Activated naive CD4-positive, alpha-beta T cell treated with anti-CD3 and anti-CD28 coated beads, Interleukin-2, amount 50 U/mL, for 16 hours (primary cell): ENCODE results near the gene TIGD7.
"Not testable (repeated sequence)": the region's sequence is repeated elsewhere in the genome, so short reads cannot be mapped to it uniquely, and the experiment has no call there.

ENCODE experiments used
- DNase-seq: peaks from one replicate; pipeline ENCODE4 v3.0.0-alpha.2; 2020

The TIGD7 gene

GRCh38 chr16:3282103-3282729 is 23.0 kb downstream of the TIGD7 start:
- no peak for DNase-seq

- DNase-seq = no peak
These were observed 23.9 kb downstream of the TIGD7 start for GRCh38 chr16:3281222-3281820.

- no peak for DNase-seq
These were observed 28.6 kb downstream of the TIGD7 start for GRCh38 chr16:3276679-3277078.

DNA sequence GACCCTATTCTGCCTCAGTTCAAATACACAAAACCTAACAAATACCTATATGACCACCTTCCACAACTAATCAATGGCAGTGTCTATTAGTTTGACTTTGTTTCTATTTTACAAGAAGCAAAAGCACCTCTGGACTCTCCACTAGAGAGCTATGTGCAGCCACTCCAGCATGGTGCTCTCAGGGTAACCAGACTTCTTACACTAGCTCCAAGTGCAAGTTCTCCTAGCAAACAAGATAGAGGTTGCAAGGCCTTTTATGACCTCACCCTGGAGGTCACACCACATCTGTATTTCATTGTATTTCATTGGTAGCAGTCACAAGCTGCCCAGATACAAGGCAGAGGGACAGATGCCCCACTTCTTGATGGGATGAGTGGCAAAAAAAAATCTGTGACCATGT is 30.3 kb downstream of the TIGD7 start:
- DNase-seq = no peak

- no peak for DNase-seq
These were observed 30.7 kb downstream of the TIGD7 start for GRCh38 chr16:3274490-3274889.

DNA sequence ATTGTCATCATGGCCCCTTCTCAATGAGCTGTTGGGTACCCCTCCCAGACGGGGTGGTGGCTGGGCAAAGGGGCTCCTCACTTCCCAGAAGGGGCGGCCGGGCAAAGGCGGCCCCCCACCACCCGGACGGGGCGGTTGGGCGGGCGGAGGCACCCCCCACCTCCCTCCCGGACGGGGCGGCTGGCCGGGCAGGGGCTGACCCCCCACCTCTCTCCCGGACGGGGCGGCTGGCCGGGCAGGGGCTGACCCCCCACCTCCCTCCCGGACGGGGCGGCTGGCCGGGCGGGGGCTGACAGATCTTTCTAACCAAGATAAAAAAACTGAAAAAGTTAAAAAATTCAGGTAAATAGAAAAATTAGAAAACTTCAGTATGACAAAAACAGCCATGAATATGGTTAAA is 33.9 kb downstream of the TIGD7 start:
- DNase-seq = not testable (repeated sequence)

GRCh38 chr16:3270718-3271117 is 34.5 kb downstream of the TIGD7 start:
- DNase-seq = not testable (repeated sequence)

DNA sequence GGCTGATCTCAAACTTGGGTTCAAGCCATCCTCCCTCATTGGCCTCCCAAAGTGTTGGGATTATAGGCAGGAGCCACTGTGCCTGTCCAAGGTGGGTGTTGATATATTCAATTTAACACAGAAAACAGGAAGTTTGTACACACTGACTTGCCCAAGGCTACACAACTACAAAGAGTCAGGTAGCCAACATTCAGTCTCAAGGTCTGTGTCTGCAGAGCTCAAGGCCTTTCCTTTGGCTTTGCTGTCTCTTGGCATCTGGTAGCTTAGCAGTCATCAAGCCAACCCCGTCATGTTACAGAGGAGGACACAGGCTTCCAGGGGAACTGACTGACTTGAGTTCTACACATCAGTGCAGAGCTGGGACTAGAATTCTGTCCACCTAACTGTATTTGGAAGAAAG is 36.9 kb downstream of the TIGD7 start:
- no peak for DNase-seq

DNA sequence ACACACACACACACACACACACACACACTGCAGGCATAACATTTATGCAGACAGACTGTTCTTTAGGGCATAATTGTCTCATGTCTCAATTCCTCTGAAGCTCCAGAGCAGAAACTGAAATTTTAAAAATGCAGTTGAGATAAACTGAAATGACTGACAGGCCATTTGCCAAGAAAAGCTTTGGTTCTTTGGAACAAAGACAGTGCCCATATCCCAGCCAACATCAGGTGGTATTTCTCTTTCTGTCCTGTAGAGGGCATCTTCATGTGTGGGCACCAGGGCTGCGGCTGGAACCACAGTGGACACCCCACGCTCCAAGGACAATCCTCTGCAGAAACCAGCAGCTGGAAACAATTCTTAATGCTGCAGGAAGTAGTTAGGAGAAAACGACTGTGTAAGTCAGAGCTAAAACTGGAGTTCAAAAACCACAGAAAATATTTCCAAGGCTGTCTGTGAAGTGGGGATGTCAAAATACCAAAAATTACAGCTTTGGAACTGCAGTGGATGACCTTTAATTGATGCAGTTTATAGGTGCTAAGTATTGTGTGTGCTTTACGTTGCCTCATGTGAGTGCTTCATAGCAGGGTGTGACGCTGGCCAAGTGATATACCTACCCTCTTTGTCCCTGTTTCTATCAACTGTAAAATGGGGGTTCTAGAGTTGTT is 38.2 kb downstream of the TIGD7 start:
- no peak for DNase-seq

DNA sequence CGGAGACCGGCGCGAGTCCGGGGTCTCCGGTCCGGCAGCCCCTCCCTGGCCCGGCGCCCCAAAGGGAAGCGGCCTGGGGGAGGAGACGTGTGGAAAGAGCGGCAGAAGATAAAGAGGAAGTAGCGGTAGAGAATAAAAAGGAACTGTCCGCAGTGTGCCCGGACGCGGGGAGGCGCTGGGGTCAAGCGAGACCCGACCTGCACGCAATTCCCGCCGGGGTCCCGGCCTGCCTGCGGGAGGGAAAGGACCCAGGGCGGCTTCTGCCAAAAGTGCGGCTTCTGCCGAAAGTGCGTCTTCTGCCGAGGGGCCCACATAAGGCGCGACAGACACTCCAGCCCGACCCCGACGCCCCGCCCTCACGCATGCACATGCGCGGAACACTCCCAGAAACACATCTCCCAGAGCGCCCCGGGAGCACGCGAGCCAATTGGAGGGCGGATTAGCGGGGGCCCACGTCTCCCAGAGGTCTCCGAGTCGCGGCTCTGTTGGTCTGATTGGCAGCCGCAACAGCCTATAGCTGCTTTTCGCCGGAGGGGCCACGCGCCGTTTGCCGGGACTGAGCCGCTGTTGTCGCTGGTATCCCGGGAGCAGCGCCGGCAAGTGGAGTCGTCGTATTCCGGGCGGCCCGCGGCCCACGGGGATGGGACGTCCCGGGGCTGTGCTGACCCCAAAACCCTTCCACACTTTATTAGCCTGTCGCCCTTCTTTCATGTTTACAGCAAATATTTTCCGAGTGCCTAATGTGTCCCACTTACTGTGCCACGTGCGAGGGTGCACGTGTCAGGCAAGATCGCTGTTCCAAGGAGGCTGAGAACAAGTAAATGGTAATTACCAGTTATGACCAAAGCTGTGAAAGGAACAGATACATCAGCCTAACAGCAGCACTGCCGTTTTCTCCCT is 40.8 kb downstream of the TIGD7 start:
- DNase-seq = peak; percentile 99

GRCh38 chr16:3262517-3262916 is 42.7 kb downstream of the TIGD7 start:
- DNase-seq = no peak

- DNase-seq = no peak
These were observed 45.4 kb downstream of the TIGD7 start for GRCh38 chr16:3259836-3260235.

DNA sequence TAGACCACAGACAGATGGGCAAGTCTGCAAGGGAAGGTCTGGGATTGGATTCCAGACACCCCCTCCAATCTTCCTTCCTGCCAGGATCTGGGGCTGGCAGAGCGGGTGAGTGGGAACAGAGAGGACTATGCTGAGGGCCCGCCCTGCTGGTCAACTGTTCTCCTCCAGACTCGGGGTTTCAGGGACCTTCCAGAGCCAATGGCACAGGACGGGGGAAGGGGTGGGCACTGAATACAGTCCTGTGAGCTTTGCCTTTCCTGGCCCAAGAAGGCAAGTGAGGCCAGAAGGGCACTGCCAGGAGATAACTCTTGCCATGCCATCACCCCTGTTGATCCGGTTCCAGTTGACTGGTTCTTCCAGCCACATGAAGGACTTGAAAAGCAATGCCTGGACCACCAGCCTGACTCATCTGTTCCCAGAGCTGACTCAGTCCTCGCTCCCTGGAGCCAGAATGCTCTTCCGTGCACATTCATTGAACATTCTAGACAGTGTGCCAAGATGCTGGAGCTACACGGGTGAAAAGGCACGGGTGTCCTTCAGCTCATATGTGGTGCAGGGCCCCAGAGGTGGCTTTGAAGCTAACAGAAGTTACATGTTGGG is 48.3 kb downstream of the TIGD7 start:
- DNase-seq = no peak

DNA sequence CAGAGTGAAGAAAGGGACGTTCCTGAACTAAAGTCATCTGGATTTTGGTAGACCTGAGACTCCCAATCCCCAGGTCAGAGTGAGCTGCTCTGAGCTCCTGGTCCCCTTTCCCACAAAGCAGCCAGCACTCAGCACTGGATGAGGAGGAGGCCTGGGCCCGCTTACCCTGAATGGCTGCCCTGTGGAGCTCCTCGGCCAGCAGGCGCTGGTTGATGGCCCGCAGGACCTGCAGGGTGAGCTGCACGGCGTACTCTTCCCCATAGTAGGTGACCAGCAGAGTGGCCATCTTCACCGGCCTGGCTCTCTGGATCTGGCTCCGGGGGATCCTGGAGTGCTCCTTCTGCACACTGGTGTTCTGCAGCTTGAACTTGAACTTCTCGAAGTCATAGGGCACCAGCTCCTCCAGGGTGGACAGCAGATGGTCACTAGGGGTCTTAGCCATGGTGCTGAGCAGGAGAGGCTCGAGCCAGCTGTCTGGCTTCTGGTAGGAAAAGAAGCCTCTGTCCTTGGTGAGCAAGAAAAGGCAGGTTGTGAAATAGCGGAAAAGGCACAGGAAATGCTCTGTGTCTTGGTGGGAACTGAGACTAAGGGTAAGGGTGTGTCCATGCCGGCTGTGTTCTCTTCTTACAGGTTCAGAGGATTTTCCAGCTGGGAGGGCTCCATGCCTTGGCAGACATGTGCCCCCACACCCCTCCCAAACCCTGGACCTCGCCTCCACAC is 48.9 kb downstream of the TIGD7 start, which contains the start of gene MEFV:
Gene MEFV (minus strand): TSS at position 488 of the 720 bp plus-strand sequence. CDS start 46 bp downstream, at position 442.
- DNase-seq = no peak

GRCh38 chr16:3254309-3254708 is 50.9 kb downstream of the TIGD7 start:
- DNase-seq = no peak

DNA sequence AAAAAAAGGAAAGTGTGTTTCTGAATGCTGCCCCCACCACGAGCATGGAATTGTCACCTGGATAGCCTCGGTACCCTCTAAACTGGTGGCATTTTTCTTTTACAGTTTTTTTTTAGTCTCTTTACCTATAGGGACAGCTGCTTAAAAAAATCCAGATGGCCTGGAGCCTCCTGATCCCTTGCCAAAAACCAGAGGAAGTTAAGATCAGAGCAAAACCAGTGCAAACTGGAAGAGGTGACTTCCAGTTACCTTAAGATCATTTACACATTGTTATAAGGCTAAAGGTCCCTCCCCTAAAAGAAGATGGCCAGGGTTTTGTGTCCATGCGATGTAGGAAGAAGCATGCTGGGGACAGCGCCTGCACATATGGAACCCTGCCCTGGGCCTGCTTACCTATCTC is 52.3 kb downstream of the TIGD7 start:
- DNase-seq = no peak

GRCh38 chr16:3249451-3249850 is 55.8 kb downstream of the TIGD7 start:
- DNase-seq = no peak

- DNase-seq = no peak
These were observed 56.2 kb downstream of the TIGD7 start for GRCh38 chr16:3249020-3249419.
